Esophagus mucosa (tissue), 1 donor: Measurements from ENCODE around the gene FAM76A. TPM values are rescaled to one million over a fixed set of nuclear protein-coding genes. Genes with fewer than 3 reads are reported as not detected.
"Not testable (repeated sequence)": the region's sequence is repeated elsewhere in the genome, so short reads cannot be mapped to it uniquely, and the experiment has no call there.

ENCODE experiments used
- ATAC-seq: fragments of 200-7000 bp; cut with Tn5 transposase; one replicate; pipeline ENCODE4 v1.9.1; 2020
- total RNA-seq: library from RNA; stranded (reverse); gene quantifications from one replicate; pipeline ENCODE4 v1.2.4, GENCODE V29; 2023
- donor health status: DM: yes; HTN: yes; CAD: no.

FAM76A gene
- total RNA-seq, 1 donor from 2014 or later, result 11.8 TPM

DNA sequence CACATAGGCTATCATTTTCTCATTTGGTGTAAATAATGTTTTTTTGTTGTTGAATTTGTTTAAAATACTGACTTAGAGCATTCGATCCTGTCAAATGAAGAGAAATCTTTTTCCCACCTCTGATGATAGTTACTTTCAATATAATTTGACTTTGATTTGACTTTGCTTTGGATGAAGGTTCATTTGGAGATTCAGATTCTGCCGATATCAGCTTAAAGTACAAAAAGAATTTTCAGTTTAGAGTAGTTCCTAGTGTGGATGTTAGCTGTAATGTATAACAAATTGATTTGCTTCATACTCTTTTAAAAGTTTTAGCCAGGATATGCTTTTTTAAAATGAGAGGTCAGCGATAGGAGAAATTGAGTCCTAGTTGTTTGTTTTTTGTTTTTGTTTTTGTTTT, 57.2 kb downstream of the FAM76A start:
- no peak for ATAC-seq

DNA sequence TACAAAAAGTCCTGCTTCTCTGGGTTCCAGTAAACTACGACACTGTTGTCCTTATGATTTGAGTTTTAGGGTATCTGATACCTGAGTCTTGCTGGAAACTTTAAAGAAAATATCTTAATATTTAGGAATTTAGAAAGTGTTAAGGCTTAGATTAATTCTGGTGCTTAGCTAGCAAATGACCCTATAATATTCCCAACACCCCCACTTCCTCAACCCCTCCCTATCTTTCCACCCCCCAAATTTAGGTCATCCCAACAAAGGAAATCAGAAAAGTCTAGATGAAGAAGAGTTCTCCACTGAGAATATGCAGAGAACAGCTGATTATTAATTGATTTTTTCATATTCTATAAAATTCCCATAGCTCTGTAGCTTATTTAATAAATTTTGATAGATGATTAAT, 58.9 kb downstream of the FAM76A start:
- no peak for ATAC-seq

DNA sequence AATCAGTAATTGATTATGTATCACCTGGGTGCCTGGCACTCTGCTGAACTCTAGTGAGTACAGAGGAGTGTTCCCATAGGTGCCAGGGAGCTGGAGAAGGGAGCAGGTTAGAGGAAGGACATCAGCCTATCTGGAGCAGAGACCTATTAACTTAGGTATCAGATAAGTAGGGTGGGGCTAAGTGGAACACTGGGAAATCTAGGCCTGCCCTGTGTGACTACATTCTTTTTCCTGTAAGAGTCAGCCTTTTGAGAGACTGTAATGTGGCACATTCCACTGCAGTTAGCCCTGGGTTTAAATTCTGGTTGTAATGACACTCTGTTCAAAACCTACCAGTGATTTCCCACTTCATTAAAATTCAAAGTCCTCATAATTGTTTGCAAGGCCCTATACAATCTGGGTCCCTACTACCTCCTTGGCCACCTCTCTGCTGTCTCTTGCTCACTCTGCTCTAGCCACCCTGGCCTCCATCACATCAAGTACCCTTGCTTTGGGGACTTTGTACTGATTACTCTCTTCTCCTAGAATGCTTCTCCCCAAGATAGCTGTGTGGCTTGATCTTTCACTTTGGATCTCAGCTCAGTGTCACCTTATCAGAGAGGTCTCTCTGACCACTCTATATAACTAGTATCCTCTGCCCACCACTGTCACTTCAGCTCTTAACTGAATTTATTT, 60.2 kb downstream of the FAM76A start:
- ATAC-seq, result peak; percentile 71

DNA sequence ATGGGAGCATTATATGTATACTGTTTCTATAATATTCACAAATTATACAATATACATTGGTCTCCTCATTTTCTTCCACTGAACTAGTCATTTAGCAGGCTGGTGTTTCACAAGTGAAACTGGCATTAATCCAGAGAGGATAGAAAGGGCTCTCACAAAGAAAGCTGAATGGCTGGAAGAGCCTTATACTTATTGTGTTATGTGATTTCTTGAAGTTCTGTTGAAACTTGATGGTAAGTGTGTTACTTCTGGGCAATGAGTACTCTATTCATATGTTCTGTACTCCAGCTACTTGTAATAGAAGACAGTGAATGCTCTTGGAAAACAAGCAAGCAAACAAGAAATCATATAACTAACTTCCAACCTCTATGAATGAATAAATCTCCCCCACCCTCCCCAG, 62.1 kb downstream of the FAM76A start:
- peak; percentile 47 for ATAC-seq

DNA sequence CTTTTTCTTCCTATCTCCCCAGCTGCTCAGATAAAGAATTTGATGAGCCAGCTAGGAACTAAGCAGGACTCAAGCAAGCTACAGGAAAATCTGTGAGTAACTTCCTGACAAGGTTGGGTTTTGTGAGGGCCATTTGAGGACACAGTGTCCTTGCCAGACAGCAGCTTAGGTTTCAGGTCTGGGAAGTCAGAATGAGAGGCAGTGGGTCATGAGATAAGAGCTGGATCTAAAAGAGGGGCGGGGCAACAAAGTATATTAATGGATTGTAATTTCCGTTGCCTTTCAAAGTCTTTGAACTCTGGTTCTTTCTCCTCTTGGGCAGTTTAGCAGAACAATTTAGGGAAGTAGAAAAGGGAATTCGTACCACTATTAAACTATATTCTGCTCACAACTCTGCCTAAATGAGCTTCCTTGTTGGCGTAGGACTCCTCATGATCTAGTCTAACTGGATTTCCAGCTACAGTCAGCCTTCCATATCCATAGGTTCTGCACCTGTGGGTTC, 63.8 kb downstream of the FAM76A start:
- ATAC-seq, result peak; percentile 71

DNA sequence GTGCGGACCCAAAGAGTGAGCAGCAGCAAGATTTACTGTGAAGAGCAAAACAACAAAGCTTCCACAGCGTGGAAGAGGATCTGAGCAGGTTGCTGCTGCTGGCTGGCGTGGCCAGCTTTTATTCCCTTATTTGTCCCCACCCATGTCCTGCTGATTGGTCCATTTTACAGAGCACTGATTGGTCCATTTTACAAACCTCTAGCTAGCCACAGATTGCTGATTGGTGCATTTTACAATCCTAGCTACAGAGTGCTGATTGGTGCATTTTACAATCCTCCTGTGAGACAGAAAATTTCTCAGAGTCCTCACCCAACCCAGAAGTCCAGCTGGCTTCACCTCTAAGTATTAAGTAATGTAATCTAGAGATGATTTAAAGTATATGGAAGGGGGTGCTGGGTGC, 64.5 kb downstream of the FAM76A start:
- ATAC-seq, result not testable (repeated sequence)

DNA sequence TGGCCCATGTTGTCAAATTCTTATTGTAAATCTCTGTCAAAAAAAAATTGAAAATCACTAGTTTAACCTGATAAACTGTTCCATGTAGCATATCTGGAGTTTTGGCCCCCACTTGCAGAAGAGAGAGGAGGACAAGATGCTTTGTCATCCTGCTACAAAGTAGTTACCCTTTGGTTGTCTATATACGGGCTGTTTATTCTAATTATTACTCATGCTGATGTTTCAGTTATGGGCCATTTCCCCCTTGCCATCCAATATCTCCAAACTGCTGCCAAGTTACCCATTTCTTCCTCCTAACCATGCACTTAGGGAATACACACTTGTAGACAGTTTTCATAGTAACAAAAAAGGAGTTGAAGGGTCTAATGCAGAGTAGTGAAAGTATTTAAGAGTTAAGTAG, 69.8 kb downstream of the FAM76A start:
- ATAC-seq, result no peak

DNA sequence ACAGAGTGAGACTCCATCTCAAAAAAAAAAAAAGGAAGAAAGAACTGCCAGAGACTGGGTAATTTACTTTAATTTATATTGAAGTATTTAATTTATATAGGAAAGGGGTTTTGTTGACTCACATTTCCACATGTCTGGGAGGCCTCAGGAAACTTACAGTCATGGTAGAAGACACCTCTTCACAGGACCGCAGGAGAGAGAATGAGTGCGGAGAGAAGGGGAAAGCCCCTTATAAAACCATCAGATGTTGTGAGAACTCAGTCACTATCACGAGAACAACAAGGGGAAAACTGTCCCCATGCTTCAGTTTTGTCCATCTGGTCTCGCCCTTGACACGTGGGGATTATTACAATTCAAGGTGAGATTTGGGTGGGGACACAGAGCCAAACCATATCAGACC, 79.0 kb downstream of the FAM76A start:
- ATAC-seq, result no peak

DNA sequence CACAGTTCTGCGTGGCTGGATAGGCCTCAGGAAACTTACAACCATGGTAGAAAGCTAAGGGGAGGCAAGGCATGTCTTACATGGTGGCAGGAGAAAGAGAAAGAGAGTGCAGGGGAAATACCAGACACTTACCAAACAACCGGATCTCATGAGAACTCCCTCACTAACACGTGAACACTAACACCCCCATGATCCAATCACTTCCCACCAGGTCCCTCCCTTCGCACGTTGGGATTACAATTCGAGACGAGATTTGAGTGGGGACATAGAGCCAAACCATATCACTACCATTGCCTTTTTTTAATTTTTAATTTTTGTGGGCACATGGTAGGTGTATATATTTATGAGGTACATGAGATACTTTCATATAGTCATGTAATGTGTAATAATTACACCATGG, 81.0 kb downstream of the FAM76A start:
- no peak for ATAC-seq

DNA sequence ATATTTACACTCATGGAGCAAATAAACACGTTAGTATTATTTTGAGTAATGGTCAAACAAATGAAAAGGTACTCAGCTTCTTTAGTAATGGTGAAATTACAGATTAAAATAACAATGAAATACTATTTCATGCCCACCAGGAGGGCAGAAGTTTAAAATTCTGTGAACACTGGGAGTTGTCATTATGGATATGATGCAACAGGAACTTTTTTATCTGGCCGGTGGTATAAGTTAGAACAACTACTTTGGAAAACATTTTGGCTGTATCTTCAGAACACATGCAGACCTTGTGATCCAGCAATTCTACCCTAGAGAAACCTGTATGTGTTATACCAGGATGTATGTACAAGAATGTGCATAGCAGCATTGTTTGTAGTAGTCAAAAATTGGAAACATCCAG, 81.6 kb downstream of the FAM76A start:
- no peak for ATAC-seq

DNA sequence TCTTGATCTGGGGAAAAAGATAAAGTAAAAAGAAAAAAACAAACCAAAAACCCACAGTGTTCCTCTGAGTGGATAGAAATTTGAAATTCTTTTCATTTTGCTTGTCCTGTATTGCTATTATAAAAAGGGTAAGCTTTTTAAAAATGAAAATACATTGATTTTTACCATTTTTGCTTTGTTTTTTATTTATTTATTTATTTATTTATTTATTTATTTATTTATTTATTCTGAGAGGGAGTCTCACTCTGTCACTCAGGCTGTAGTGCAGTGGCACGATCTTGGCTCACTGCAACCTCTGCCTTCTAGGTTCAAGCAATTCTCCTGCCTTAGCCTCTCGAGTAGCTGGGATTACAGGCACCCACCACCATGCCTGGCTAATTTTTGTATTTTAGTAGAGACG, 82.4 kb downstream of the FAM76A start:
- not testable (repeated sequence) for ATAC-seq

DNA sequence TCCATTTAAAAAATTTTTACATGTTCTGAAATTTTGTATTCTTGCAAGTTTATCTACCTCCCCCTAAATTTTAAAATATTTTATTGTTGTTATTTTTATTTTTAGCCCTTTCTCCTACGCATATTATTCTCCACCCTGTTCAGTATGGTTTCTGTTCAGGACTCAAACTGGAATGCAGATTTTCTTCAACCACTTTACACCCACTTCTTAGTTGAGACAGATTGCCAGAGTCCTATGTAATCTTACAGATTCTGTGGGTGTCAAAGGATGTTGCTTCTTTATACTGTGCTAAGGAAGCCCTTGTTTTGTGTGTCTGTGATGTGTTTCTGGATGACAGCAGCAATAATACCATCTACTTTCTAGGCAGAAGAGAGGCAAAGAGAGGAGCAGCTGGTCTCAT, 84.1 kb downstream of the FAM76A start:
- ATAC-seq, result no peak

DNA sequence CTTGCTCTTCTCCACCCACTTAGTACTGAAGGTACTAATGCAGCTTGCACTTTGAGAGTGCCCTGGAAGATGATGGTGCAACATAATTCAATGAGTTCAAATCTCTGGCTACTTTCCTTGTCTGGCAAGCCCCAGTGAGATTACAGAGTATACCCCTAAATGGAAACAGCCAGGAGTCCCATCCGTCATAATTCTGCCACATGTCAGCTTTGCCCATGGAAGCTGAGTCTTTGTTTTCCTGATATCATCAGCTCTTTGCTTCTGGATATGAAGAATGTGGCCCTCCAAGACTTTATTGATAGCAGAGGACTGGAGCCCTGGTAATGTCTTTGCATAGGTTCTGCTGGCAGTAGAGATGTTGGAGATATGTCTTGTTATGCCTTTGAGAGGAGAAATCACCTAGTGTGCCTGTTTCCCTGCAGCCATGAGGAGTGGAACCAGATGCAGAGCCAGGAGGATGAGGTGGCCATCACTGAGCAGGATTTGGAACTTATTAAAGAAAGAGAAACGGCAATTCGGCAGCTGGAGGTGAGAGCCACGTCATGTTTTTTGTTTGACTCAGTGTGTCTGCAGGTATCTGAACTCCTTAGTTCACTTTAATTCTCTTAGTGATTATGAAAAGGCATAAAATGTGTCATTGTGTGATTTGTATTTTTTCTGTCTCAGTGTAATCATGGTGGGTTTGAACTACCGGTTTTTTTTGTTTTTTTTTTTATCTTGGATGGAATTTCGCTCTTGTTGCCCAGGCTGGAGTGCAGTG, 86.2 kb downstream of the FAM76A start:
- ATAC-seq, result no peak

Other genes starting within 250 kb of the FAM76A start
- 169 TPM for gene WASF2, start 235.8 kb upstream of the FAM76A start, total RNA-seq
- gene AHDC1, start 121.8 kb upstream of the FAM76A start, total RNA-seq, result 51.7 TPM
- gene FGR, start 90.8 kb upstream of the FAM76A start, total RNA-seq, result 1.3 TPM
- gene IFI6, start 53.8 kb upstream of the FAM76A start, total RNA-seq, result 20.5 TPM
- gene STX12, start 47.3 kb downstream of the FAM76A start, total RNA-seq, result 45.6 TPM
- gene PPP1R8, start 104.8 kb downstream of the FAM76A start, total RNA-seq, result 30.0 TPM
- 5.3 TPM for gene THEMIS2, start 146.6 kb downstream of the FAM76A start, total RNA-seq
- gene RPA2, start 188.6 kb downstream of the FAM76A start, total RNA-seq, result 18.8 TPM
- 1.8 TPM for gene SMPDL3B, start 209.0 kb downstream of the FAM76A start, total RNA-seq
- 3.5 TPM for gene XKR8, start 234.0 kb downstream of the FAM76A start, total RNA-seq